NCI-H2029 (cell line): Measurements from ENCODE around the gene GAL3ST1.
"Not testable (repeated sequence)": the region's sequence is repeated elsewhere in the genome, so short reads cannot be mapped to it uniquely, and the experiment has no call there.

ENCODE experiments used
- DNase-seq: peaks from one replicate; lab custom pipeline; 2025; lab: John Stamatoyannopoulos, UW

The GAL3ST1 gene

GRCh38 chr22:30564761-30565119 lies 9.7 kb downstream of the GAL3ST1 start:
- no peak for DNase-seq

- no peak for DNase-seq
Measured at GRCh38 chr22:30564045-30564760, 10.3 kb downstream of the GAL3ST1 start.

GRCh38 chr22:30562366-30562765 lies 12.1 kb downstream of the GAL3ST1 start:
- no peak for DNase-seq

- no peak for DNase-seq
Measured at GRCh38 chr22:30561402-30562189, 12.9 kb downstream of the GAL3ST1 start.

GRCh38 chr22:30560643-30561202 lies 13.7 kb downstream of the GAL3ST1 start:
- not testable (repeated sequence) for DNase-seq

- DNase-seq: no peak
Measured at GRCh38 chr22:30559889-30560288, 14.6 kb downstream of the GAL3ST1 start.

- DNase-seq: no peak
Measured at GRCh38 chr22:30557243-30557642, 17.2 kb downstream of the GAL3ST1 start.

GRCh38 chr22:30556388-30556787 lies 18.1 kb downstream of the GAL3ST1 start:
- no peak for DNase-seq

GRCh38 chr22:30555282-30556210 lies 18.9 kb downstream of the GAL3ST1 start:
- no peak for DNase-seq

GRCh38 chr22:30553971-30554370 lies 20.5 kb downstream of the GAL3ST1 start:
- no peak for DNase-seq

GRCh38 chr22:30552719-30553118 lies 21.7 kb downstream of the GAL3ST1 start:
- no peak for DNase-seq

- DNase-seq: not testable (repeated sequence)
Measured at GRCh38 chr22:30551813-30552212, 22.7 kb downstream of the GAL3ST1 start.

- no peak for DNase-seq
Measured at GRCh38 chr22:30547188-30547587, 27.3 kb downstream of the GAL3ST1 start.

- no peak for DNase-seq
Measured at GRCh38 chr22:30546616-30547015, 27.8 kb downstream of the GAL3ST1 start, which contains the start of gene SEC14L6. TSS of gene SEC14L6 (minus strand) at chr22:30546741. CDS start at chr22:30546682, 59 bp downstream.

GRCh38 chr22:30542811-30543188 lies 31.7 kb downstream of the GAL3ST1 start:
- no peak for DNase-seq

GRCh38 chr22:30541961-30542810 lies 32.3 kb downstream of the GAL3ST1 start:
- DNase-seq: no peak

- DNase-seq: not testable (repeated sequence)
Measured at GRCh38 chr22:30541511-30541910, 33.0 kb downstream of the GAL3ST1 start.

GRCh38 chr22:30539368-30539767 lies 35.1 kb downstream of the GAL3ST1 start:
- no peak for DNase-seq

- DNase-seq: no peak
Measured at GRCh38 chr22:30538280-30538679, 36.2 kb downstream of the GAL3ST1 start.

- no peak for DNase-seq
Measured at GRCh38 chr22:30537083-30537731, 37.3 kb downstream of the GAL3ST1 start.
